ENCODE results near the gene CASP1.

- no peak for TF ChIP-seq CTCF (IDR thresholded peaks at IDR 0.05; ENCODE audit: extremely low read depth in 1 of 2, insufficient read depth in 1 of 2, low read depth in 1 of 2, low read length in 2 of 2)
- TF ChIP-seq POLR2A (IDR thresholded peaks at IDR 0.05; ENCODE audit: low read depth, low read length): no peak
- TF ChIP-seq POLR2AphosphoS5 (IDR thresholded peaks at IDR 0.05; ENCODE audit: insufficient read depth, low read depth, low read length): no peak
- TF ChIP-seq MAX (IDR thresholded peaks at IDR 0.05; ENCODE audit: insufficient read depth, insufficient read length): no peak
Observed at GRCh38 chr11:104979839-104980238, 55.1 kb downstream of the CASP1 start.

Data from endothelial cell of umbilical vein (primary cell).